ENCODE measurements around the gene STK26. TPM values are rescaled to one million over a fixed set of nuclear protein-coding genes. Genes with fewer than 3 reads are reported as not detected.

STK26 gene
- total and polyA plus RNA-seq, 2 donors (not counting 3 experiments of a cell fraction or from before 2014, with no cell fraction given), result 0.87 to 3.7 TPM

- Histone ChIP-seq H3K9me3 (replicated peaks; ENCODE audit: control insufficient read depth, insufficient read depth, low read length) (no peaks in the 10 kb centered on the region), H3K79me2 (ENCODE audit: control insufficient read depth, insufficient read depth, low read length) (no peaks in the 10 kb centered on the region), H4K20me1 (replicated peaks; ENCODE audit: control insufficient read depth, extremely low read depth, insufficient read depth, low read length) (no peaks in the 10 kb centered on the region), H2AFZ (ENCODE audit: low read depth, low read length) (no peak overlapping the region), H3K36me3 (ENCODE audit: control insufficient read depth in 2 of 2, extremely low read depth in 1 of 2, insufficient read depth in 2 of 2, low read length in 2 of 2) (no peaks in the 10 kb centered on the region), H3K4me3 (replicated peaks in 1 of 3; ENCODE audit: insufficient read depth in 1 of 3, low read depth in 1 of 3, low read length in 3 of 3) (no peak overlapping the region), H3K27ac (ENCODE audit: insufficient read depth, low read depth, low read length) (no peak overlapping the region), H3K4me2 (ENCODE audit: insufficient read depth, low read length) (no peak overlapping the region), H3K4me1 (ENCODE audit: control insufficient read depth, extremely low read depth, insufficient read depth, low read length) (no peaks in the 10 kb centered on the region), H3K27me3 (ENCODE audit: control insufficient read depth in 2 of 2, insufficient read depth in 2 of 2, low read length in 2 of 2) (peaks cover 0 to 2% of the 10 kb centered on the region in 2 experiments), H3K9me1 (replicated peaks; ENCODE audit: control insufficient read depth, extremely low read depth, insufficient read depth, low read length) (no peaks in the 10 kb centered on the region), H3K9ac (replicated peaks; ENCODE audit: extremely low read depth, insufficient read depth, low read length) (no peak overlapping the region)
- BruUV-seq (replicated peaks), result no TSS peak
- POLR2A ChIA-PET, result no interaction called here
- TF ChIP-seq JUN (IDR thresholded peaks at IDR 0.05; ENCODE audit: borderline replicate concordance, insufficient read depth, insufficient read length, low read depth) (no peak), GATA2 (IDR thresholded peaks at IDR 0.05; ENCODE audit: insufficient read depth, insufficient read length, low read depth, low read length) (no peak), EZH2 (IDR thresholded peaks at IDR 0.05; ENCODE audit: borderline replicate concordance, low read depth, low read length, severe bottlenecking) (no peak), POLR2AphosphoS5 (IDR thresholded peaks at IDR 0.05; ENCODE audit: insufficient read depth, low read depth, low read length) (no peak), CTCF (IDR thresholded peaks at IDR 0.05; ENCODE audit: extremely low read depth in 1 of 2, insufficient read depth in 1 of 2, low read depth in 1 of 2, low read length in 2 of 2) (no peak), POLR2A (IDR thresholded peaks at IDR 0.05; ENCODE audit: low read depth, low read length) (no peak), MYC (IDR thresholded peaks at IDR 0.05; ENCODE audit: low read depth, low read length) (no peak), MAX (IDR thresholded peaks at IDR 0.05; ENCODE audit: insufficient read depth, insufficient read length) (no peak), FOS (IDR thresholded peaks at IDR 0.05; ENCODE audit: borderline replicate concordance, insufficient read depth, low read length) (no peak)
- dilution Hi-C loops (cut with MboI; ENCODE audit: extremely low pct_ligation_motif_present, low sequenced_read_pairs), result no loop called here
- no peak for DNase-seq (ENCODE audit: low read depth, low spot score)
- intact Hi-C loops (cut with micrococcal nuclease), result no loop called here
- no peak for FAIRE-seq
- CTCF ChIA-PET, result no interaction called here
Observed at GRCh38 chrX:132004728-132005127, 18.4 kb upstream of the STK26 start.

All from endothelial cell of umbilical vein (primary cell).